GM12865 (cell line): ENCODE data around the gene PKP1.
"Not testable (repeated sequence)": the region's sequence is repeated elsewhere in the genome, so short reads cannot be mapped to it uniquely, and the experiment has no call there.

Experiments
- DNase-seq: peaks from one replicate; pipeline ENCODE4 v3.0.0; 2010; ENCODE audit warnings: low read depth
- H3K4me3 ChIP-seq: 2 replicates; pipeline ENCODE4 v1.5.1; 2011; ENCODE audit warnings: mild to moderate bottlenecking, low read depth, low read length, control low read depth
- CTCF ChIP-seq: IDR thresholded peaks from 2 replicates; pipeline ENCODE4 v1.5.1; 2011; ENCODE audit warnings: low read length, control low read depth, low read depth, inconsistent platforms; ENCODE audit not compliant: insufficient read depth; ENCODE audit errors: missing control alignments

The PKP1 gene

GRCh38 chr1:201255479-201256362 lies 27.6 kb upstream of the PKP1 start:
- no peak overlapping the region for H3K4me3 ChIP-seq
- no peak for DNase-seq
- TF ChIP-seq CTCF, result no peak

GRCh38 chr1:201258132-201258531 lies 25.2 kb upstream of the PKP1 start:
- not testable (repeated sequence) for DNase-seq, H3K4me3 ChIP-seq

GRCh38 chr1:201258763-201259230 lies 24.5 kb upstream of the PKP1 start:
- no peak overlapping the region for H3K4me3 ChIP-seq
- DNase-seq, result no peak
- no peak for TF ChIP-seq CTCF

- TF ChIP-seq CTCF, result no peak
- no peak overlapping the region for H3K4me3 ChIP-seq
- no peak for DNase-seq
These were observed 23.6 kb upstream of the PKP1 start for GRCh38 chr1:201259476-201260235.

- no peak for DNase-seq
- no peak overlapping the region for H3K4me3 ChIP-seq
- no peak for TF ChIP-seq CTCF
These were observed 23.1 kb upstream of the PKP1 start for GRCh38 chr1:201260236-201260590.

GRCh38 chr1:201260648-201261311 lies 22.5 kb upstream of the PKP1 start:
- no peak for DNase-seq
- H3K4me3 ChIP-seq, result no peak overlapping the region
- no peak for TF ChIP-seq CTCF
